Prostate gland (tissue), 2 donors: ENCODE results near the gene MROH9. TPM values are rescaled to one million over a fixed set of nuclear protein-coding genes. Genes with fewer than 3 reads are reported as not detected.

ENCODE experiments used
- DNase-seq: peaks from one replicate; pipeline ENCODE4 v3.0.0-alpha.2; 2019; ENCODE audit warnings: low spot score
- H3K27ac ChIP-seq, 2 donors: fragments of 200-600 bp; sonication (generic); 2 replicates each; pipeline ENCODE4 v1.5.1; 2017 to 2019
- H3K27me3 ChIP-seq: fragments of 200-600 bp; sonication (generic); replicated peaks from 2 replicates; pipeline ENCODE4 v1.5.1; 2019; ENCODE audit not compliant: insufficient read depth
- H3K36me3 ChIP-seq, 2 donors: fragments of 200-600 bp; sonication (generic); 1 replicate in 1 of 2; 2 replicates in 1 of 2; pipeline versions ENCODE4 v1.5.1 to v1.8.1; 2017 to 2019
- H3K4me1 ChIP-seq: fragments of 200-600 bp; sonication (generic); replicated peaks from 2 replicates; pipeline ENCODE4 v1.5.1; 2019
- H3K4me3 ChIP-seq, 2 donors: fragments of 200-600 bp; sonication (generic); 2 replicates each; pipeline ENCODE4 v1.5.1; 2017 to 2019
- H3K9me3 ChIP-seq: fragments of 200-600 bp; sonication (generic); 2 replicates; pipeline ENCODE4 v1.5.1; 2017
- POLR2A ChIP-seq: fragments of 450-650 bp; IDR thresholded peaks from one replicate; pipeline ENCODE4 v1.6.1; 2016; ENCODE audit warnings: antibody characterized with exemption, mild to moderate bottlenecking
- POLR2AphosphoS5 ChIP-seq: sonication (generic); formaldehyde crosslinking; IDR thresholded peaks from one replicate; pipeline ENCODE4 v1.6.1; 2017; ENCODE audit warnings: antibody characterized with exemption
- WGBS: methylation state at CpG from one replicate; pipeline ENCODE4 v1.1.5; 2018; 5-methylcytosine and 5-hydroxymethylcytosine counted together
- intact Hi-C: fragments of 100-400 bp; cut with DNase I; formaldehyde crosslinking; loops from one replicate; pipeline ENCODE4 v1.14.2; 2022
- total RNA-seq, 2 donors: library from RNA; depleted of rRNA; stranded (reverse); fragments of >200 nt; gene quantifications; one replicate each; pipeline ENCODE4 v1.1.0, GENCODE V29; 2016
- TF ChIP-seq, protein P1 (sequence below), 4 experiments: fragments of 200-600 bp in 2 of 4; fragments of 450-650 bp in 2 of 4; sonication (generic) in 2 of 4; IDR thresholded peaks; 1 replicate in 3 of 4; 2 replicates in 1 of 4; pipeline ENCODE4 v1.5.1; 2016 to 2019; ENCODE audit warnings: antibody characterized with exemption in 4 of 4, mild to moderate bottlenecking in 2 of 4, moderate library complexity in 2 of 4

Gene MROH9
- total RNA-seq, 2 donors from 2014 or later: not detected

DNA sequence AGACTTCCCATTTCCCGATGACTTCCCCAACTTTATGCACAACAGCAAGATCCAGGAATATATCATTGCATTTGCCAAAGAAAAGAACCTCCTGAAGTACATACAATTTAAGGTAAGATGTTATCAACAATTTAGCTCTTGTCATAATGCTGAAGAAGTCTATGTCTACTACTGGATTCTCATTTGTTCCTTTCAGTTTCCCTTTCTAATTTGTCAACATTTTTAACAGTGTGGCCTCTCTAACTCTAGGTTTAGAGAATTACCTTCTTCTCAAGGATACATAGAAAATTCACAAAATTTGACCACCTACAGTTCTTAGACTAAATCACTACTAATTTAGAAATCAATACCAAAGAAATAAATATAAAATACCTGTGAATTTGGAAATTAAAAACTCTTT is 168.5 kb downstream of the MROH9 start:
- intact Hi-C loops: no loop called here
- Histone ChIP-seq H3K9me3 (no peaks in the 10 kb centered on the region), H3K4me1 (no peaks in the 10 kb centered on the region), H3K27me3 (no peaks in the 10 kb centered on the region), H3K27ac (no peak overlapping the region), H3K4me3 (no peak overlapping the region), H3K36me3 (no peaks in the 10 kb centered on the region)
- no peak for TF ChIP-seq POLR2AphosphoS5
- DNase-seq: no peak
- 100% methylated on average over 1 of the region's 1 CpG for WGBS

- WGBS: 65% methylated on average over 3 of the region's 3 CpGs
- no peak overlapping the region for H3K27ac ChIP-seq
- no peak for DNase-seq
- H3K4me1 ChIP-seq: no peaks in the 10 kb centered on the region
- no peaks in the 10 kb centered on the region for H3K9me3 ChIP-seq
- H3K27me3 ChIP-seq: no peaks in the 10 kb centered on the region
- H3K4me3 ChIP-seq: no peak overlapping the region
- TF ChIP-seq POLR2A (no peak), POLR2AphosphoS5 (no peak)
- TF ChIP-seq, protein P1, sequence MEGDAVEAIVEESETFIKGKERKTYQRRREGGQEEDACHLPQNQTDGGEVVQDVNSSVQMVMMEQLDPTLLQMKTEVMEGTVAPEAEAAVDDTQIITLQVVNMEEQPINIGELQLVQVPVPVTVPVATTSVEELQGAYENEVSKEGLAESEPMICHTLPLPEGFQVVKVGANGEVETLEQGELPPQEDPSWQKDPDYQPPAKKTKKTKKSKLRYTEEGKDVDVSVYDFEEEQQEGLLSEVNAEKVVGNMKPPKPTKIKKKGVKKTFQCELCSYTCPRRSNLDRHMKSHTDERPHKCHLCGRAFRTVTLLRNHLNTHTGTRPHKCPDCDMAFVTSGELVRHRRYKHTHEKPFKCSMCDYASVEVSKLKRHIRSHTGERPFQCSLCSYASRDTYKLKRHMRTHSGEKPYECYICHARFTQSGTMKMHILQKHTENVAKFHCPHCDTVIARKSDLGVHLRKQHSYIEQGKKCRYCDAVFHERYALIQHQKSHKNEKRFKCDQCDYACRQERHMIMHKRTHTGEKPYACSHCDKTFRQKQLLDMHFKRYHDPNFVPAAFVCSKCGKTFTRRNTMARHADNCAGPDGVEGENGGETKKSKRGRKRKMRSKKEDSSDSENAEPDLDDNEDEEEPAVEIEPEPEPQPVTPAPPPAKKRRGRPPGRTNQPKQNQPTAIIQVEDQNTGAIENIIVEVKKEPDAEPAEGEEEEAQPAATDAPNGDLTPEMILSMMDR (IDR thresholded peaks at IDR 0.05): peak in 1 of 4 experiments; percentile 29
- H3K36me3 ChIP-seq: no peaks in the 10 kb centered on the region
- intact Hi-C loops: no loop called here
These were observed 172.1 kb downstream of the MROH9 start for GRCh38 chr1:171107262-171107940.

GRCh38 chr1:171107969-171108368 is 172.6 kb downstream of the MROH9 start:
- Histone ChIP-seq H3K27me3 (no peaks in the 10 kb centered on the region), H3K36me3 (no peaks in the 10 kb centered on the region), H3K4me1 (no peaks in the 10 kb centered on the region), H3K9me3 (no peaks in the 10 kb centered on the region), H3K4me3 (no peak overlapping the region), H3K27ac (no peak overlapping the region)
- intact Hi-C loops: no loop called here
- no peak for DNase-seq
- WGBS: 83% methylated on average over 8 of the region's 8 CpGs
- TF ChIP-seq, protein P1 (IDR thresholded peaks at IDR 0.05): no peak
- TF ChIP-seq POLR2AphosphoS5 (no peak), POLR2A (no peak)

GRCh38 chr1:171109966-171110365 is 174.6 kb downstream of the MROH9 start:
- Histone ChIP-seq H3K36me3 (no peaks in the 10 kb centered on the region), H3K4me3 (no peak overlapping the region), H3K27me3 (no peaks in the 10 kb centered on the region), H3K27ac (no peak overlapping the region), H3K9me3 (no peaks in the 10 kb centered on the region), H3K4me1 (no peaks in the 10 kb centered on the region)
- 94% methylated on average over 7 of the region's 7 CpGs for WGBS
- intact Hi-C loops: no loop called here
- DNase-seq: no peak
- no peak for TF ChIP-seq POLR2AphosphoS5
- TF ChIP-seq, protein P1 (IDR thresholded peaks at IDR 0.05): no peak
- TF ChIP-seq POLR2A: no peak

DNA sequence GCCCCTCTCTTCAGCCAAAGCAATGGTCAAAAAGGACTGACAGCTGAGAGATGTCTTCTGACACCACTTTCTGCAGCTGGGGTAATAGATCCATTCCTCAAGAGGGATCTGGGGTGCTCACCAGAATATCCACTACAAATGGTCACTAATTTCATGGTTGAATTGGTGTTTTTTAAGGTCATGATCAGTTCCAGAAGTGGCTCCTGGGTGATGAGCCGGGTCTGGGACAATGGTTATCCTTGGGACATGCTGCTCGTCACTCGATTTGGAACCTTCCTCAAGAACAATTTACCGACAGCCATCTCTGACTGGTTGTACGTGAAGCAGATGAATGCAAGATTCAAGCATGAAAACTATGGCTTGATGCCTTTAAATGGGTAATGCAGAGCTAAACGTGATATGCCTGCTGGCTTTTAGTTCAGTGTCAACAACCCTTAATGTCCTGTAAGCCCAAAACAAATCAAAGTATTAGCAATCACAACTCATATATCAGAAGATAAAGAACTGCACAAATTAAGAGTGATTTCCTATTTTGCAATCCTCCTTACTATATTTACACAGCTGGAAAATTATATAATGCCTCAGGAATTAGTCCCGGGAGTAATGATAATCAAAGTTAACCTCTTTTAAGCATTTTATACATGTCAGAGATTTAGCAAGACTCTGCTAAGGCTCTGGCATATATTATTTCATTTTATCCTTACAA is 175.4 kb downstream of the MROH9 start:
- Histone ChIP-seq H3K27ac (no peak overlapping the region), H3K9me3 (no peaks in the 10 kb centered on the region), H3K27me3 (no peaks in the 10 kb centered on the region), H3K36me3 (no peaks in the 10 kb centered on the region), H3K4me1 (no peaks in the 10 kb centered on the region), H3K4me3 (no peak overlapping the region)
- 57% methylated on average over 7 of the region's 7 CpGs for WGBS
- intact Hi-C loops: no loop called here
- no peak for DNase-seq
- TF ChIP-seq POLR2A: no peak
- TF ChIP-seq POLR2AphosphoS5: no peak
- TF ChIP-seq, protein P1 (IDR thresholded peaks at IDR 0.05): no peak
